Central memory CD4-positive, alpha-beta T cell (primary cell): ENCODE results near the gene PTGES3L.
"Not testable (repeated sequence)": the region's sequence is repeated elsewhere in the genome, so short reads cannot be mapped to it uniquely, and the experiment has no call there.

Source experiments
- DNase-seq: peaks from one replicate; pipeline ENCODE4 v3.0.0; 2022

The PTGES3L gene

GRCh38 chr17:43014020-43014648 lies 34.3 kb upstream of the PTGES3L start:
- DNase-seq: no peak

GRCh38 chr17:43013296-43013695 lies 33.4 kb upstream of the PTGES3L start:
- no peak for DNase-seq

- no peak for DNase-seq
Measured at GRCh38 chr17:43011728-43012472, 32.0 kb upstream of the PTGES3L start.

- DNase-seq: no peak
Measured at GRCh38 chr17:43010667-43011308, 30.9 kb upstream of the PTGES3L start.

GRCh38 chr17:43006639-43007551 lies 27.0 kb upstream of the PTGES3L start, which contains the start of gene IFI35:
Gene IFI35, plus strand, starts transcription at chr17:43006784. Its CDS starts 164 bp downstream, at chr17:43006948.
- peak; percentile 81 for DNase-seq

GRCh38 chr17:43003542-43004172 lies 23.8 kb upstream of the PTGES3L start:
- no peak for DNase-seq

- not testable (repeated sequence) for DNase-seq
Measured at GRCh38 chr17:43000894-43001293, 21.0 kb upstream of the PTGES3L start.

GRCh38 chr17:42999003-42999525 lies 19.2 kb upstream of the PTGES3L start:
- DNase-seq: no peak

GRCh38 chr17:42997984-42998938 lies 18.4 kb upstream of the PTGES3L start, which contains the start of gene RPL27:
Gene RPL27, plus strand, starts transcription at chr17:42998419. Its CDS starts 332 bp downstream, at chr17:42998751.
- DNase-seq: peak; percentile 98

GRCh38 chr17:42997390-42997983 lies 17.6 kb upstream of the PTGES3L start:
- DNase-seq: no peak

- DNase-seq: not testable (repeated sequence)
Measured at GRCh38 chr17:42993913-42994312, 14.0 kb upstream of the PTGES3L start.

GRCh38 chr17:42992872-42993271 lies 13.0 kb upstream of the PTGES3L start:
- no peak for DNase-seq

- DNase-seq: no peak
Measured at GRCh38 chr17:42991471-42991870, 11.6 kb upstream of the PTGES3L start.

- no peak for DNase-seq
Measured at GRCh38 chr17:42989726-42990652, 10.1 kb upstream of the PTGES3L start.

GRCh38 chr17:42989141-42989540 lies 9.3 kb upstream of the PTGES3L start:
- DNase-seq: no peak

GRCh38 chr17:42985225-42985624 lies 5.3 kb upstream of the PTGES3L start:
- DNase-seq: no peak

- DNase-seq: no peak
Measured at GRCh38 chr17:42982266-42982665, 2.4 kb upstream of the PTGES3L start.

GRCh38 chr17:42980766-42981397 lies 1.0 kb upstream of the PTGES3L start:
- peak; percentile 57 for DNase-seq
